ENCODE measurements around the gene ERICH6. TPM values are rescaled to one million over a fixed set of nuclear protein-coding genes. Genes with fewer than 3 reads are reported as not detected.

The ERICH6 gene
- total RNA-seq, 2 donors from 2014 or later: 0.92 to 1.6 TPM

- DNase-seq (no peak), ATAC-seq (no peak)
- H3K36me3 Mint-ChIP-seq (ENCODE audit: low read depth): peaks cover 3% of the 10 kb centered on the region
- H3K4me1 Mint-ChIP-seq: peaks cover 64% of the 10 kb centered on the region
- H3K9me3 ChIP-seq (ENCODE audit: control insufficient read depth, low read length, poor library complexity, severe bottlenecking): no peaks in the 10 kb centered on the region
- peak overlapping the region; percentile 77 for H3K27ac Mint-ChIP-seq
- no peak overlapping the region for H3K4me3 Mint-ChIP-seq
- no peaks in the 10 kb centered on the region for H3K27me3 Mint-ChIP-seq
These were observed 92.9 kb downstream of the ERICH6 start for GRCh38 chr3:150610785-150611184.

GRCh38 chr3:150609988-150610387, 93.7 kb downstream of the ERICH6 start:
- H3K36me3 Mint-ChIP-seq (ENCODE audit: low read depth): peaks cover 3% of the 10 kb centered on the region
- peak overlapping the region; percentile 77 for H3K27ac Mint-ChIP-seq
- ATAC-seq: no peak
- H3K4me3 Mint-ChIP-seq: no peak overlapping the region
- H3K9me3 ChIP-seq (ENCODE audit: control insufficient read depth, low read length, poor library complexity, severe bottlenecking): no peaks in the 10 kb centered on the region
- peaks cover 68% of the 10 kb centered on the region for H3K4me1 Mint-ChIP-seq
- no peaks in the 10 kb centered on the region for H3K27me3 Mint-ChIP-seq
- DNase-seq: no peak

Other genes starting within 250 kb of the ERICH6 start
- 100 to 1,000 TPM; 106 to 119 TPM for gene SERP1, start 157.4 kb downstream of the ERICH6 start, total RNA-seq
- gene EIF2A, start 157.1 kb downstream of the ERICH6 start, total RNA-seq: 100 to 1,000 TPM; 132 to 144 TPM
- 100 to 1,000 TPM in 1 of 2 donors, 10 to 100 TPM in 1; 85.2 to 104 TPM for gene SELENOT, start 100.6 kb downstream of the ERICH6 start, total RNA-seq
- 10 to 100 TPM; 44.2 to 70.9 TPM for gene SIAH2, start 59.2 kb upstream of the ERICH6 start, total RNA-seq
- not detected for gene MINDY4B, start 201.5 kb upstream of the ERICH6 start, total RNA-seq